ENCODE data around the gene SRPK2.

- TF ChIP-seq GATA3 (IDR thresholded peaks at IDR 0.05; ENCODE audit: low read depth, low read length), result no peak
- TF ChIP-seq GATA2 (IDR thresholded peaks at IDR 0.05; ENCODE audit: low read depth, low read length), result no peak
Observed at GRCh38 chr7:105202616-105203015, 186.1 kb downstream of the SRPK2 start.
